Upper lobe of left lung (tissue), 4 donors: ENCODE data around the gene CDR2.
"Not testable (repeated sequence)": the region's sequence is repeated elsewhere in the genome, so short reads cannot be mapped to it uniquely, and the experiment has no call there.

ENCODE experiments used
- CTCF ChIP-seq, 6 experiments: fragments of 450-650 bp in 4 of 6; fragments of 200-600 bp in 2 of 6; sonication (generic) in 2 of 6; IDR thresholded peaks; one replicate each; pipeline ENCODE4 v1.5.1; 2016 to 2019; ENCODE audit warnings: antibody characterized with exemption in 6 of 6
- POLR2A ChIP-seq, 4 donors: fragments of 450-650 bp; IDR thresholded peaks; one replicate each; pipeline ENCODE4 v1.5.1; 2016 to 2017; ENCODE audit warnings: antibody characterized with exemption in 4 of 4, mild to moderate bottlenecking in 2 of 4
- POLR2AphosphoS5 ChIP-seq, 2 donors: sonication (generic); formaldehyde crosslinking; IDR thresholded peaks; one replicate each; pipeline ENCODE4 v1.5.1; 2017; ENCODE audit warnings: antibody characterized with exemption in 2 of 2

- not testable (repeated sequence) for TF ChIP-seq CTCF, POLR2A, POLR2AphosphoS5 (IDR thresholded peaks at IDR 0.05)
These were observed 23.4 kb downstream of the CDR2 start for GRCh38 chr16:22351017-22351416.
